BJ (cell line): ENCODE measurements around the gene NACC2. TPM values are rescaled to one million over a fixed set of nuclear protein-coding genes. Genes with fewer than 3 reads are reported as not detected.

Experiments used
- CTCF ChIA-PET: fragments of 350-600 bp; formaldehyde crosslinking; extraction: SDS; loops from one replicate; lab custom pipeline; 2021; ENCODE audit warnings: antibody characterized with exemption, inconsistent platforms; lab: Yijun Ruan, JAX
- POLR2A ChIA-PET: fragments of 300-600 bp; sonication (Branson Sonifier 250); formaldehyde crosslinking; extraction: SDS; loops from one replicate; lab custom pipeline; 2021; ENCODE audit warnings: antibody characterized with exemption; lab: Charles Lee
- DNase-seq: peaks from one replicate; pipeline ENCODE4 v3.0.0-alpha.2; 2011; ENCODE audit warnings: low read depth
- H3K27me3 ChIP-seq: 2 replicates; pipeline ENCODE4 v1.6.0; 2011; ENCODE audit warnings: low read length; ENCODE audit not compliant: control insufficient read depth, insufficient read depth
- H3K36me3 ChIP-seq: 2 replicates; pipeline ENCODE4 v1.5.1; 2011; ENCODE audit warnings: low read length; ENCODE audit not compliant: control insufficient read depth, insufficient read depth
- H3K4me3 ChIP-seq: 2 replicates; pipeline ENCODE4 v1.5.1; 2011; ENCODE audit warnings: low read depth, mild to moderate bottlenecking, control low read depth, low read length
- CTCF ChIP-seq: IDR thresholded peaks from 2 replicates; pipeline ENCODE4 v1.5.1; 2011; ENCODE audit warnings: low read depth, mild to moderate bottlenecking, control low read depth, inconsistent platforms, low read length, moderate library complexity; ENCODE audit not compliant: insufficient read depth
- polyA plus RNA-seq: library from polyadenylated mRNA; depleted of rRNA; stranded (reverse); fragments of >200 nt; gene quantifications from 2 replicates; pipeline ENCODE4 v1.2.3, GENCODE V29; 2011

Gene NACC2
- polyA plus RNA-seq, 1 experiment = 19.2 TPM

DNA sequence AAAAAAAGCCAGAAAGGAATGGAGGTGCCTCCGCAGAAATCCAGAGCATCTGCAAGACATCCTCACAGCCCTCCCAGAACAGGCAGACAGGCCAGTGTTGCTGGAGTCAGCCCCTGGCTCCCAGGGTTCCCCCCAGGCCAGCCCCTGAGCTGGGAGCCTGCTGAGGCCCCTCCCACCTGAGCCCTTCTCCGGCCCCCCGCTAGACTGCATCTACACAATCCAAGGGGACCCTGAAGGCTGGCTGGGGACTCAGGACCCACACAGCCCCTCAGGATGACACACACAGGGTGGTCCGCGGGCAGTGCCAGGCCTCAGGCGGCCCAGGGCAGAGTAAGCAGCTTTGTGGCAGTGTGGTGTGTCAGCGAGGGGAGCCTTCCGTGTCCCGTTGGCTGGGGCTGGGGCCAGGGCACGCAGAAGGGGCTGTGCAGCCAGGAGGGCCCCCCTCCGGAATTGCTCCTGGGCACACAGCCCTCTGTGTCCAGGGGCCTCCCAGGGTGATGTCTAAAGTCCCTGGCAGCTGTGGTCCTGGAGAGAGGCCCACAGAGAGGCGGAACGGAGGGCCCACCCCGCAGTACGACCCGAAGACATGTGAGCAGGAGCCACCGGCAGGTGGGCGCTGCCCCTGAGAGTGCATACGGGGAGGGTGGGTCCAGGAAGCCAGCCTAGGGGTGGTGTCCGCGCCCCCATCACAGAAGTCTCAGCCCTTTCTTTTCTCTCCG lies 20.7 kb upstream of the NACC2 start:
- DNase-seq = no peak
- ChIA-PET POLR2A (no interaction called here), CTCF (no interaction called here)
- H3K36me3 ChIP-seq = peaks cover 14% of the 10 kb centered on the region
- no peak for TF ChIP-seq CTCF
- H3K4me3 ChIP-seq = no peak overlapping the region
- H3K27me3 ChIP-seq = no peaks in the 10 kb centered on the region

DNA sequence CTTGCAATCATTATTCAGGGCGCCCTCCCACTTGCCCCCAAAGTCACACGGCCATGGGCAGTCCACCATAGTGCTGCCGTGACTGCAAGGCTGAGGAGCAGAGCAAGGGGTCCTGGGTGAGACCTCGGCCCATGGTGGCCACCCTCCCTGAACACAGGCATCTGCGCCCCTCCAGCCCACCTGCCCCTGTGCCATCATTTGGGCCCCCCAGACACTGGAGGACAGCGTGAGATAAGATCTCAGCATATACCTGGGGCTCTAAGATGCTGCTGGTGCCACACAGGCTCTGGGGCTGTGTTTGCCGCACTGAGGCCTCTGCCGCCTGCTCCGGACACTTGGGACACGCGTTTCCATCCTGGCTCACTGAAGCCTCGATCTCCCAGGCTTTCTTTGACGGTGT lies 20.1 kb upstream of the NACC2 start:
- Histone ChIP-seq H3K36me3 (peaks cover 14% of the 10 kb centered on the region), H3K27me3 (no peaks in the 10 kb centered on the region), H3K4me3 (no peak overlapping the region)
- CTCF ChIA-PET = no interaction called here
- DNase-seq = no peak
- TF ChIP-seq CTCF = no peak
- POLR2A ChIA-PET = no interaction called here

- ChIA-PET POLR2A (no interaction called here), CTCF (no interaction called here)
- peaks cover 14% of the 10 kb centered on the region for H3K36me3 ChIP-seq
- no peak for DNase-seq
- no peaks in the 10 kb centered on the region for H3K27me3 ChIP-seq
- no peak overlapping the region for H3K4me3 ChIP-seq
- TF ChIP-seq CTCF = no peak
Measured at GRCh38 chr9:136114610-136115009, 19.5 kb upstream of the NACC2 start.

- DNase-seq = no peak
- POLR2A ChIA-PET = no interaction called here
Measured at GRCh38 chr9:136112541-136112940, 17.5 kb upstream of the NACC2 start.

DNA sequence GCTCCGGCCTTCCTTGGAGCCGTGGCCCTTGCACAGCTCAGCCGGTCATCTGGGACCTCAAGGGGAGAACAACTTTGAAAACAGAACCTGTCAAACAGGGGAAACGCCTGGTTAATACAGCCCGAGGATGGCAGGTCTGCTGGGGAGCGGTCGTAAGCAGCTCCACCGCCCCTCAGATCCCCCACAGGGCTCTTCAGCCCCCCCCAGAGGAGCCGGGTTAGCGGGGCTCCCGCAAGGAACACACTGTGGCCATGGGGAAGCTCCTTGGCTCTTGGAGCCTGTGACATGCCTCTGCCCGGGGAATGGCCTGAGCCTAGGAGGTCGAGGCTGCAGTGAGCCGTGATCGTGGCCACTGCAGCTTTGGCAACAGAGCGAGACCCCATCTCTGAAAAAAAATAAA lies 16.8 kb upstream of the NACC2 start:
- CTCF ChIA-PET = interaction anchor here (0.6 to 1.4 kb wide), 4 partner anchors 12 to 145 kb away, joined by 3 to 6 read pairs (median 3); no protein-coding TSS in a partner anchor
- DNase-seq = no peak
- TF ChIP-seq CTCF = no peak
- POLR2A ChIA-PET = no interaction called here
- Histone ChIP-seq H3K36me3 (peaks cover 13% of the 10 kb centered on the region), H3K4me3 (no peak overlapping the region), H3K27me3 (no peaks in the 10 kb centered on the region)

More at GRCh38 chr9:136112541-136112940, 17.5 kb upstream of the NACC2 start:
- Histone ChIP-seq H3K4me3 (no peak overlapping the region), H3K27me3 (no peaks in the 10 kb centered on the region), H3K36me3 (peaks cover 14% of the 10 kb centered on the region)
- CTCF ChIA-PET = interaction anchor here (0.6 to 1.4 kb wide), 4 partner anchors 11 to 145 kb away, joined by 3 to 6 read pairs (median 3); no protein-coding TSS in a partner anchor
- TF ChIP-seq CTCF = no peak
